IPS-11a (cell line): ENCODE results near the gene TMEM116.
"Not testable (repeated sequence)": the region's sequence is repeated elsewhere in the genome, so short reads cannot be mapped to it uniquely, and the experiment has no call there.

Experiments used
- H3K4me3 ChIP-seq: one replicate; pipeline ENCODE4 v1.5.1; 2013; ENCODE audit warnings: low read depth, low read length, control low read depth

TMEM116 gene

DNA sequence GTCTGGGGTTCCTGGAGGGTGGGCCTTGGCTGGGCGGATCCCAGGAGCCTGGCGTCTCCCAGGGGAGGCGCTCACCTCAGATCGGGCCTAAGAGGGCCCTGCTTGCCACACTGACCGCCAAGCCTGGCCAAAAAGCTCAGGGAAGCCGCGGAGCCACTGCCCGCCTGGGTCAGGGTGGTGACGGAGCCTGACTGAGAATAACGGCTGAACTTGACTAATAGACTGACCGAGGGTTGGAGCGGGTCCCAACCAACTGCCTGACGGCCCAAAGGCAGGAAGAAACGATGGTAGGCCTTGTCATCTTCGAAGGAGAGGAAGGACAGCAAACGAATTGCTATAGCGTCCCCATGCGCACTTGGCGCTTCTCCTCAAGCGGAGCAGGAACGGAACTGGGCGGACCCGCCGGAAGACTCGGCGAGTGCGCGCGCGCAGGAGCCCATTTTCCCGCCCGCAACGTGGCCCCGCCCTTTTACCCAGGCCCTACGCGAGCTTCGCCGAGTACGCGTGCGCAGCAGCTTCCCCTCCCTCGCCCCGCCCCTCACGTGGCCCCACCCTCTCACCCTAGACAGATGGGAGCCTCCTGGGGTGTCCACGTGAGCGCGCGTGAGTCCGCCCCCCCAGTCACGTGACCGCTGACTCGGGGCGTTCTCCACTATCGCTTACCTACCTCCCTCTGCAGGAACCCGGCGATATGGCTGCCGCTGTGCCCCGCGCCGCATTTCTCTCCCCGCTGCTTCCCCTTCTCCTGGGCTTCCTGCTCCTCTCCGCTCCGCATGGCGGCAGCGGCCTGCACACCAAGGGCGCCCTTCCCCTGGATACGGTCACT, at the start of gene TMEM116, which contains the start of gene ERP29:
TMEM116 (minus strand) TSS at position 391 of the 826 bp plus-strand sequence. CDS start 7,895 bp downstream, outside the sequence.
ERP29 (plus strand) TSS at position 652 of the 826 bp plus-strand sequence; CDS start at position 692, 40 bp downstream.
- peak within 1 kb of the TSS; percentile 94 for H3K4me3 ChIP-seq

DNA sequence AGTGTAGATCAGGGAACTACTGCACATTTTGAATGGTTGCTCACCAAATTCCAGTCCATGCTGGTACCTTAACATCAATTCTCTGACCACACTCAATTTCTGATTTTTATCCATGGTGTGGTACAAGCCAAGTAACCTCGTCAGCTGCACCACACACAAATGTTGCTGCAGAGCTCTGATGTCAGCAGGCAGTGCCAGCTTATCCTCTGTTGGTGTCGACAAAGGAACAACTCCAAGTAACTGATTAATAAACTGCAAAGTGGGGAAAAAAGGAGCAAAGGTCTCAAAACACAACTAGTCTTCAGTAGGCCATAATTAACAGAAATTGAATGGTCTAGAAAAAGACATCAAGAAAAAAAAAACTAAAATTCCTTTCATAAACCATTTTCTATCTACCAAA, 48.2 kb upstream of the TMEM116 start:
- no peak overlapping the region for H3K4me3 ChIP-seq

DNA sequence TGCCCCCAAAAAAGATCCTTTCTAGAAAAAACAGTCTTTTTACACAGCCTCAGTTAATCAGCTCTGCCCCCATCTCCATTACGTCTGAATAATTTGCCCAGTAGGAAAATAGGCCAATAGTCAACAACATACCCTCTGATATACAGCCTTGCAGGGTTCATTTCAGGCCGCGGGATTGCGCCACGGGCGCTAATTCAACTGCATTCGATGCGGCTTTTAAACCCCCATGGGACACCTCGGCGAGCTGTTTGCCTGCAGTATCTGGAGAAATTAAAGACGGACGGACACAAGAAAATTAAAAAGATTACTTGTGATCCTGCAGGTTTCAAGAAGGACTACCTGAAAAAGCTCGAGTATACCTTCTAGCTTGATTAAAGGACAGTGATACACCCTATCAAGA, 36.4 kb upstream of the TMEM116 start:
- H3K4me3 ChIP-seq = no peak overlapping the region

DNA sequence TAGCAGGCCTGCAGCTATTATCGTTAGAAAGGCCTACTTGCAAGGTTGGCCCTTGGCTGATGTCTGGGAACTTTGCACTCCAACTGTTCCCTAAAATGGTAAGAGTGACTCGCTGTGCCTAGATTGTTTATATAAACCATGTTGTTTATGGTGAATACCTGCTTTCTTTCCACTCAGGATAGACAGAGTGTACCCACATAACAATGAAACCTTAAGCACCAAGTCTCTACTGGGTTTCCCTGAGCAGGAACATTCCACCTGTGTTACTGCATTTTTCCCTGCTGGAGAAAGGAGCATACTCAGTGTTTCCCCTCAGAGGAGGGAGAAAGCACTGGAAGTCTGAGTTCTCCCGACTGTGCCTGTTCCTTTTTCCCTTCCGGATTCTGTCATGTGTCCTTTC, 33.0 kb upstream of the TMEM116 start:
- no peak overlapping the region for H3K4me3 ChIP-seq

DNA sequence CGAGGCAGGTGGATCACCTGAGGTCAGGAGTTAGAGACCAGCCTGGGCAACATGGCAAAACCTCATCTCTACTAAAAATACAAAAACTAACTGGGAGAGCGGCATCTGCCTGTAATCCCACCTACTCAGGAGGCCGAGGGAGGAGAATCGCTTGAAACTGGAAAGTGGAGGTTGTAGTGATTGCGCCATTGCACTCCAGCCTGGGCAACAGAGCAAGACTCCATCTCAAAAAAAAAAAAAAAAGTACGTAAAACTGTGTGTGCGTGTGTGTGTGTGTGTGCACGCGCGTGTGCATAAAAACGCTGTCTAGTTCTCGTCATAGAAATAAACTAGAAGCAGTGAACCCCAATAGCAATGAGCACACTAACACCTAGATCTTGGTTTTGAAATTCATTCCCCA, 23.6 kb upstream of the TMEM116 start:
- not testable (repeated sequence) for H3K4me3 ChIP-seq

DNA sequence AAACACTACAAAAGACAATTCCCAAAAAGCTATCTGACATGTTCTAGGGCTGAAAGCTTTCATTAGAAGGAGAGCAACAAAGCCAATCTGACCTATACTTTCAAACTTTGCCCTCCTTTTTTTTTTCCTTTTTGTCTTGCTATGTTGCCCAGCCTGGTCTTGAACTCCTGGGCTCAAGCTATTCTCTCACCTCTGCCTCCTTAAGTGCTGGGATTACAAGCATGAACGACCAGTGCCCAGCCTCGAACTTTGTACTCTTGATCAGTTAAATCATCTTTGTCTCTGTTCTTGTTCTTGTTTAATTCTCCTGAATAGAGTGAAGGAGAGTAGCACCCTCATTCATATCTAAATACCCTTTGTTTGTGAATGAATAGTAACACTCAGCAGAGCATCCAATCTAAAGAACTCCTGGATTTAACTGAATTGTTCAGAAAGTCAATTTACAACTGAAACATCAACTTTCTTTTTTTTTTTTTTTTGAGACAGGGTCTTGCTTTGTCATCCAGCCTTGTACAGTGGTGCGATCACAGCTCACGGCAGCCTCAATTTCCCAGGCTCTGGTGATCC, 22.3 kb upstream of the TMEM116 start:
- no peak overlapping the region for H3K4me3 ChIP-seq

DNA sequence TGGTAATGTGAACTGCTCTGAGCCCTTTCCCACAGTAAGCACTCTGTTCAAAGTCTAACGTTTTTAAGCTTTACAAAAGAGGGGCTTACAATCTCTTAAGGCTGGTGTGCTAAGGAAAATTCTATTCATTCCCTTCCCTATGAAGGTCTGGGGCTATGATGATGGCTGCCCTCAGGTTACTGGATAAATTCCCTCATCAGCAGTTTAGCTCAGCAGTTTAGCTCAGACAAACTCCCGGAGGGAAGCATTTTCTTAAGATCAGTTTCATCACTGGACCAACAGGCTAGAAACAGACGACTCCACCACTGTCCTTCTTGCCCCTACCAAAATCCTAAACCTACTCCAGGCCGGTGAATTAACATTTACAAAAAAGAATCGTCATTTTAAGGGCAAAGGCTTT, 19.3 kb upstream of the TMEM116 start:
- H3K4me3 ChIP-seq = no peak overlapping the region

DNA sequence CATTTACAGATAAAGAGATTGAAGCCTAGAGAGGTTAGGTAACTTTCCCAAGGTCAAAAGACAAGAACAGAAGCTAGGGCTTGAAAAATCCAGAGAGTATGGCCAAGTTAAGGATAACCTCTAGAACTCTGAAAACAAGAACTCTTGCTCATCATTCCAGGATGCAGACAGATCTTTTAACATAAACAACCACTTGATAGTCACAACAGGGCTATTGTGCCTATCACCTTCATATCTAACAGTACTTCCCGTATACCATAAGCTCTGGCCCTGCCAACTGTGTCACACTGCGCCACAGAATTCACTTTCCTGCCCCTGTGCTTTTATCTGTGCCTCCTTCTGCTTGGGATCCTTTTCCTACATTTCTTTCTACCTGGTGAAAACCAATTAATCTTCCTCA, 18.5 kb upstream of the TMEM116 start:
- no peak overlapping the region for H3K4me3 ChIP-seq

DNA sequence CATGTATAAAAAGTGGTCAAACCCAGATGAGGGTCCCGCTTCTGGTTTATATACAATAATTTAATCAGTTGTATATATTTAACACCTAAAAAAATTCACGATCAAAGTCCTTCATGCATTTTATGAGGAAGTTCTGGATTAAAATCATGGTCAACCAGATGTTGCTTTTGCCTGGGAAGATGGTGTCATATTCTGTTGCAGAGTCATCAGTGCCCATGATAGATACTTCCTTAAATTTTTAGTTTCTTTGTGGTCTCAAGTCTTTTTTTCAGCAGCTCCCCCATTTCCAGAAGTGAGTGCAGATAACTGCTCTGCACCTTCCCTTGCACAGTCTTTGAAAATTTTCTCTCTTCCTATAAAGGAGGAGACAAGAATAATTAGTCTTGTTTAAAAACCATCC, 16.3 kb upstream of the TMEM116 start:
- H3K4me3 ChIP-seq = no peak overlapping the region

DNA sequence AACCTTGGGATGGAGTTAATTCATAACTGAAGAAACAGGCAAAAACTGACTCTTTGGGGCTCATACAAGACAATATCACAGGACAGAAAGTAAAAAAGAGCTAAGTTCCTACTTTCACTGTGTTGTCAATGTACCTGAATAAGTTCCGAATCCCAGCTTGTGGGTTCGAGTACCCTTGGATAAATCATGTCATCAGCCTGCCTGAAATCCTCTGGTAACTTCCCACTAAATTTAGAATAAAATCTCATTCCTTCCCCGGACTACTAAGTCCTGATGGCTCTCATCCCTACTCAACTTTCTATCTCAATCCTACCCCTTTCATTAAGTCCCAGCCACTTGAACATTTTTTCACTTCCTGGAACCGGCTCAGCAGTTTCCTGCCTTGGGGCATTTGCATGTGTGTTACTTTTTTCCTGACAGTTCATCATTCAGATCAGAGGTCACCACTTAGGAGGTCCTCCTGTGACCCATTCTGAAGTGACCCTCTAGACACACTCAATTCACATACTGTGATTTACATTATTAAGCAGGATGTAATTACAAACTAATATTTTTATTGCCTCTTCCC, 12.9 kb upstream of the TMEM116 start:
- no peak overlapping the region for H3K4me3 ChIP-seq

DNA sequence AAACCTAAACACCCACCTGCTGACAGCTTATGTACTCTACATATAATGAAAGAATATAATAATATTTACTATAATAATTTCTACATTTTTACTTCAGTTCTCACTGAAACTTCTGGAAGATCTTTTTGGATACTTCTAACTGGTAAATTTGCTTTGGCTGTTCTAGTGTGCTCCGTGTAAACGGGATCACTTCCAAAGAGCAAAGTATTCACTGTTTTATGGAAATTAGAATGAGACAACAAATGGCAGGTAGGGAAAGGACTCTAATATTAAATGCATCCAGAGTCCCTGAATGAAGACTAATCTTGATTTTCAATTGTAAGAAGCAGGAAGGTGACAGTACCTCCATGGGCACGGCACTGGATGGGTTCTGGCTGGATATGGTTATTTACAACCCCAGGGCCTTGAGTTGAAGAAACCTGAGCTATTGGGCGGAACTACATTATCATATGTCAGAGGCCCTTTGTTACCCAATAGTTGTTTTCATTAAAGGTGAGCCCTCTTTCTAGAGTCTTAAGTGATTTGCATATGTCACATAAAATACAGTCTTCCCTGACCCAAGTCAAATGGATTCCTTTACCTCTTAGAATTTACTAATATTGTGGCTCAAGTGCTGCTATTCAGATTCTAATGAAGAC, 10.9 kb upstream of the TMEM116 start:
- no peak overlapping the region for H3K4me3 ChIP-seq

DNA sequence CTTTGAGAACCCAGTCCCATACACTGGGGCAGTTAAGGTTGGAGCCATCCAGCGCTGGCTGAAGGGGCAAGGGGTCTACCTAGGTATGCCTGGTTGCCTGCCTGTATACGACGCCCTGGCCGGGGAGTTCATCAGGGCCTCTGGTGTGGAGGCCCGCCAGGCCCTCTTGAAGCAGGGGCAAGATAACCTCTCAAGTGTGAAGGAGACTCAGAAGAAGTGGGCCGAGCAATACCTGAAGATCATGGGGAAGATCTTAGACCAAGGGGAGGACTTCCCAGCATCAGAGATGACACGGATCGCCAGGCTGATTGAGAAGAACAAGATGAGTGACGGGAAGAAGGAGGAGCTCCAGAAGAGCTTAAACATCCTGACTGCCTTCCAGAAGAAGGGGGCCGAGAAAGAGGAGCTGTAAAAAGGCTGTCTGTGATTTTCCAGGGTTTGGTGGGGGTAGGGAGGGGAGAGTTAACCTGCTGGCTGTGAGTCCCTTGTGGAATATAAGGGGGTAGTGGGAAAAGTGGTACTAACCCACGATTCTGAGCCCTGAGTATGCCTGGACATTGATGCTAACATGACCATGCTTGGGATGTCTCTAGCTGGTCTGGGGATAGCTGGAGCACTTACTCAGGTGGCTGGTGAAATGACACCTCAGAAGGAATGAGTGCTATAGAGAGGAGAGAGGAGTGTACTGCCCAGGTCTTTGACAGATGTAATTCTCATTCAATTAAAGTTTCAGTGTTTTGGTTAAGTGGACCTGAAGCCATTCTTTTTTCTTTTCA, 9.5 kb upstream of the TMEM116 start:
- H3K4me3 ChIP-seq = no peak overlapping the region

DNA sequence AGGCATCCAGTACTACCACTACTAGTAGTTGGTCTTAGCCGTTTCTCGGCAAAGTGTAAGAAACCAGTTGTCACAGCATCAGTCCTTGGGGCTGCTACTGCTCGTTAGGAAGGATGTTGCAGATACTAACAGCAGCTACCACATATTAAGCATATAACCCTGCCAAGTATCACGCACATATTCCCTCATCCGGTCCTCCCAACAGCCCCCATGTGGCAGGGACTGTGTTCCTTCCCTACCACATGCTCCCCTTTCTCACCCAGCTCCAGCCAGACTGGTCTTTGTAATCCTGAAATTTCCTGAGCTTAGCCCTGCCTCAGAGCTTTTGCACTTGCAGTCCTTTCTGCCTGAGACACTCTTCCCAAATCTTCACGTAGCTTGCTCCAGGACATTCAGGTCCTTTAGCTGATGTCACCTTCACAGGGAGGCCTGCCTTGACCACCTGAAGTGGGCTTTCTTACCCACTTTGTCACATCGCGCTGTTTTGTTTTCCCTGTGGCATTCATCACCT, 8.0 kb upstream of the TMEM116 start:
- no peak overlapping the region for H3K4me3 ChIP-seq

DNA sequence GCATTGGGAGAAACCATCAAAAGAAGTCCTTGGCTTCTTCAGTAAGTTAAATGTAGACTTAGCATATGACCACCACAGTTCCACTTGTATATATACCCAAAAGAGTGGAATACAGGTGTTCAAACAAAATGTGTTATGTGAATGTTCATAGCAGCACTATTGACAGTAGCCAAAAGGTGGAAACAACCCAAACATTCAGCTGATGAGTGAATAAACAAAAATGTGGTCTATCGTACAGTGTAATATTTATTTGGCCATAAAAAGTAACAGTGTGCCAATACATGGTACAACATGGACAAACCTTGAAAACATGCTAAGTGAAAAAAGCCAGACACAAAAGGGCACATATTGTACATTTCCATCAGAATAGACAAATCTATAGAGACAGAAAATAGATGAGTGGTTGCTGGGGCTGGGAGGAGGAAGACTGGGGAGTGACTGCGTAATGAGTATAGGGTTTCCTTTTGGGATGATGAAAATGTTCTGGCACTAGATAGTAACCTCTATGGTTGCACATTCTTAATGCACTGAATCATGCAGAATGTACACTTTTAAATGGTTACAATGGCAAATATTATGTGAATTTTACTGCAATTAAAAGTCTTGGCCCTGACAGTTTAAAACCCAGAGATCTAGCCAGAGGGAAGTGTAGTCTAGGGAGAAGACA, 5.7 kb upstream of the TMEM116 start:
- no peak overlapping the region for H3K4me3 ChIP-seq

DNA sequence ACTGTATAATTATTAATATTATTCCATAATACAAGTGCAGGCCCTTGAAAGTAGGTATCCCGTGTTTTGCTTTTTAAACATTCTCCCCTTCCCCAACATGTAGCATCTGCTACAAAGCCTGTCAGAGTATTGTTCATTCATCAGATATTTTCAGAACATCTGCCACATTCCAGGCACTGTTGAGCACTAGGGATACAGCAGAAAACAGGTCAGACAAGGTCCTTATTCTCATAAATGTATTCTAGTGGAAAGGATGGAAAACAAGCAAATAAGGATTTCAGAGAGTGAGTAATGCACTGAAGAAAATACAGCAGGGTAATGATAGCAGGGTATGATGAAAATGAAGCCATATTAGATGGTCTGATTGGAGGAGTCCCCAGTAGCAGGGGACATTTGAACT, 4.1 kb upstream of the TMEM116 start:
- no peak overlapping the region for H3K4me3 ChIP-seq

DNA sequence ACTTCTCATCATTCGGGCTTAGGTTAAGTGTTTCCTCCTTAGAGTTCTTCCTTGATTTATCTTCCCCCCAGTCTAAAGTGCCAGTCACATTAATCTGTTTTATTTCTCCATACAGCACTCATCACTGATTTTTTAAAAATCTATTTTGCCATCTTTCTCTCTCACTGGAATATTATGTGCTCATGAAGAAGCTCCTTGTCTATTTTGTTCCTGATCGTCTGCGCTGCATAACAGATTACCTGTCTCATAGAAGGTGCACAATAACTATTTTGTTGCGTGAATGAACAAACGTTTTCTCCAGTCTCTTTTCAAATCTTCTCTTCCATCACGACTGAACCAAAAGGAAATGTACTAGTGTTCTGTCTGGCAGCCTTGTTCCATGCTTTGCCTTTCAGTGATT, 3.0 kb upstream of the TMEM116 start:
- no peak overlapping the region for H3K4me3 ChIP-seq

DNA sequence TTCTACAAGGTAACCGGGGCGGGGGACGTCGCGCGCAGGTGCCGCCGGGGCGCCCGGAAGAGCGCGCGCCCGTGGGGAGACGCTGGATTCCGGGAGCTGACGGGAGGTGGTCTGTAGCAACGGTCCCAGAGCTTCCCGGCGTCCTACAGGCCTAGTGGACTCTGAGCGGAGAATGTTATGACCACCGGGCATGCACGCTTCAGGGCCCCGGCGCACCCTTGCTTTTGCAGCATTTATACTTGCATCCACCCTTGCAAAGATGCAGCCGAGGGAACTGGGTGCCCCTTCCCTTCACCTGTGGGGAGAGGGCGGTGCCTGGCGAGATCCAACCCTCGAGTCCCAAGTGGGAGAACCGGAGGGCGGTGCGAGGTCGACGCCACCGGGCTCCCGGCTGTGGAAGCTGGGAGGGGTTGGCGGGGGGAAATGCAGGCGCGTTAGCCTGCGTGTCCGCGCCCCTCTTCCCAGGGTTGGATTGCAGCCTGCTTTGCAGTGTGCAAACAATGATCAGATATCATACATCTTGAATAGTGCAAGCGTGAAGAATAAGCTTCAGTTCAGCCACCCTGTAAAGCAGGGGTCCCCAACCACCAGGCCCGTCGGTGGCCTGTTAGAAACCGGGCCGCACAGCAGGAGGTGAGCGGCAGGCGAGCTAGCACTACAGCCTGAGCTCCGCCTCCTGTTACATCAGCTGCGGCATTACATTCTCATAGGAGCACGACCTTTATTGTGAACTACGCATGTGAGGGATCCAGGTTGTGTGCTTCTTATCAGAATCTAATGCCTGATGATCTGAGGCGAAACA, 837 bp upstream of the TMEM116 start:
- H3K4me3 ChIP-seq = peak overlapping the region; percentile 94

DNA sequence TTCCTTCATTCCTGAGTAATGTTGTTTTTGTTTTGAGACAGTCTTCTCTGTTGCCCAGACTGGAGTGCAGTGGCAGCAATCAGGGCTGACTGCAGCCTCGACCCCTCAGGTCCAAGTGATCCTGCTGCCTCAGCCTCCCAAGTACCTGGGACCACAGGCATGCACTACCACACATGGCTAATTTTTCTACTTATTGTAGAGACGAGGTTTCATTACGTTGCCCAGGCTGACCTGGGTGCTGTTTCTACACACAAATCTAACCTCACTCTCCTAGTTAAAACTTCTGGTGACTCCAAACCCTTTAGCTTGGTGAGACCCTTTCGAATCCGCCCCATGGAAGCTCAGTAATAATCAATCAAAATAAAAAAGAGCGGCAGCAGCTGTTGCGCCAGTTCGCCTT, 1.3 kb downstream of the TMEM116 start:
- H3K4me3 ChIP-seq = no peak overlapping the region
